Measurements from ENCODE around the gene VPS26A. TPM values are rescaled to one million over a fixed set of nuclear protein-coding genes. Genes with fewer than 3 reads are reported as not detected.

Gene VPS26A
- total RNA-seq, 2 donors from 2014 or later, result 61.4 to 62.7 TPM

GRCh38 chr10:69215405-69216171 is 91.6 kb downstream of the VPS26A start:
- Histone ChIP-seq H3K9ac (ENCODE audit: low read depth in 2 of 2, low read length in 2 of 2) (no peak overlapping the region), H3K9me3 (no peaks in the 10 kb centered on the region), H3K36me3 (no peaks in the 10 kb centered on the region), H3K27ac (no peak overlapping the region), H3K4me1 (no peaks in the 10 kb centered on the region), H3K4me3 (no peak overlapping the region), H3K27me3 (no peaks in the 10 kb centered on the region)
- TF ChIP-seq CTCF (IDR thresholded peaks at IDR 0.05), result no peak
- no peak for DNase-seq
- intact Hi-C loops (cut with DNase I), result no loop called here

GRCh38 chr10:69216577-69217118 is 92.7 kb downstream of the VPS26A start:
- intact Hi-C loops (cut with DNase I), result no loop called here
- no peak for TF ChIP-seq CTCF (IDR thresholded peaks at IDR 0.05)
- Histone ChIP-seq H3K4me3 (no peak overlapping the region), H3K9me3 (no peaks in the 10 kb centered on the region), H3K4me1 (no peaks in the 10 kb centered on the region), H3K27ac (no peak overlapping the region), H3K27me3 (no peaks in the 10 kb centered on the region), H3K9ac (ENCODE audit: low read depth in 2 of 2, low read length in 2 of 2) (no peak overlapping the region), H3K36me3 (no peaks in the 10 kb centered on the region)
- no peak for DNase-seq

- Histone ChIP-seq H3K9me3 (no peaks in the 10 kb centered on the region), H3K27ac (no peak overlapping the region), H3K27me3 (no peaks in the 10 kb centered on the region), H3K9ac (ENCODE audit: low read depth in 2 of 2, low read length in 2 of 2) (no peak overlapping the region), H3K36me3 (no peaks in the 10 kb centered on the region), H3K4me1 (no peaks in the 10 kb centered on the region), H3K4me3 (no peak overlapping the region)
- TF ChIP-seq CTCF (IDR thresholded peaks at IDR 0.05), result no peak
- no peak for DNase-seq
- intact Hi-C loops (cut with DNase I), result no loop called here
Observed at GRCh38 chr10:69217119-69217754, 93.3 kb downstream of the VPS26A start.

- intact Hi-C loops (cut with DNase I), result no loop called here
- H3K27ac ChIP-seq, result no peak overlapping the region
- H3K9me3 ChIP-seq, result no peaks in the 10 kb centered on the region
- H3K27me3 ChIP-seq, result no peaks in the 10 kb centered on the region
- no peaks in the 10 kb centered on the region for H3K4me1 ChIP-seq
- no peak overlapping the region for H3K9ac ChIP-seq (ENCODE audit: low read depth in 2 of 2, low read length in 2 of 2)
- DNase-seq, result no peak
- H3K36me3 ChIP-seq, result no peaks in the 10 kb centered on the region
- no peak overlapping the region for H3K4me3 ChIP-seq
- no peak for TF ChIP-seq CTCF (IDR thresholded peaks at IDR 0.05)
Observed at GRCh38 chr10:69218831-69219230, 94.9 kb downstream of the VPS26A start.

GRCh38 chr10:69220041-69220451 is 96.1 kb downstream of the VPS26A start, which contains the start of gene HKDC1:
TSS of gene HKDC1 (plus strand) at chr10:69220332. CDS start at chr10:69220436, 104 bp downstream.
- TF ChIP-seq CTCF (IDR thresholded peaks at IDR 0.05), result no peak
- no peaks in the 10 kb centered on the region for H3K9me3 ChIP-seq
- no peak within 1 kb of the TSS for H3K27ac ChIP-seq
- H3K4me3 ChIP-seq, result no peak within 1 kb of the TSS
- H3K36me3 ChIP-seq, result no peaks in the 10 kb centered on the region
- intact Hi-C loops (cut with DNase I), result no loop called here
- no peaks in the 10 kb centered on the region for H3K4me1 ChIP-seq
- H3K9ac ChIP-seq (ENCODE audit: low read depth in 2 of 2, low read length in 2 of 2), result no peak within 1 kb of the TSS
- H3K27me3 ChIP-seq, result no peaks in the 10 kb centered on the region
- no peak for DNase-seq
